ENCODE data around the gene DLG2.

GRCh38 chr11:85027346-85027745 lies 599.8 kb downstream of the DLG2 start:
- TF ChIP-seq, protein P1, sequence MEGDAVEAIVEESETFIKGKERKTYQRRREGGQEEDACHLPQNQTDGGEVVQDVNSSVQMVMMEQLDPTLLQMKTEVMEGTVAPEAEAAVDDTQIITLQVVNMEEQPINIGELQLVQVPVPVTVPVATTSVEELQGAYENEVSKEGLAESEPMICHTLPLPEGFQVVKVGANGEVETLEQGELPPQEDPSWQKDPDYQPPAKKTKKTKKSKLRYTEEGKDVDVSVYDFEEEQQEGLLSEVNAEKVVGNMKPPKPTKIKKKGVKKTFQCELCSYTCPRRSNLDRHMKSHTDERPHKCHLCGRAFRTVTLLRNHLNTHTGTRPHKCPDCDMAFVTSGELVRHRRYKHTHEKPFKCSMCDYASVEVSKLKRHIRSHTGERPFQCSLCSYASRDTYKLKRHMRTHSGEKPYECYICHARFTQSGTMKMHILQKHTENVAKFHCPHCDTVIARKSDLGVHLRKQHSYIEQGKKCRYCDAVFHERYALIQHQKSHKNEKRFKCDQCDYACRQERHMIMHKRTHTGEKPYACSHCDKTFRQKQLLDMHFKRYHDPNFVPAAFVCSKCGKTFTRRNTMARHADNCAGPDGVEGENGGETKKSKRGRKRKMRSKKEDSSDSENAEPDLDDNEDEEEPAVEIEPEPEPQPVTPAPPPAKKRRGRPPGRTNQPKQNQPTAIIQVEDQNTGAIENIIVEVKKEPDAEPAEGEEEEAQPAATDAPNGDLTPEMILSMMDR (conservative IDR thresholded peaks at IDR 0.05; ENCODE audit: low read length), result no peak
- no peak for TF ChIP-seq EZH2phosphoT487 (IDR thresholded peaks at IDR 0.05; ENCODE audit: borderline replicate concordance, low read depth, low read length)
